ENCODE results near the gene MRGPRG. TPM values are rescaled to one million over a fixed set of nuclear protein-coding genes. Genes with fewer than 3 reads are reported as not detected.

Gene MRGPRG
- total and polyA plus RNA-seq, 2 of the 8 experiments (the other 6 are each of a cell fraction or from before 2014, with no cell fraction given) = not detected

DNA sequence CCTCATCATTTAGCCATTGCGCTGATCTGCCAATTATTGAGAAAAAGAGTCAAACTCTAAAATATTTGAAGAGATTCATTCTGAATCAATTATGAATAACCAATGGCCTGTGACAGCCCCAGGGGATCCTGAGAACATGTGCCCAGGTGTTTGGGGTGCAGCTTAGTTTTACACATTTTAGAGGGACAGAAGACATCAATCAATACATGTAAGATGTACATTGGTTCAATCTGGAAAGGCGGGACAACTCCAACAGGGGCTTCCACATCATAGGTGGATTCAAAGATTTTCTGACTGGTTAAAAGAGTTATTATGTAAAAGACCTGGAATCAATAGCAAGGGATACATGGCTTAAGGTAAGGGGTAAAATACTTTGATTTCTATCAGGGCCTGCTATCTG is 18.5 kb upstream of the MRGPRG start:
- DNase-seq (ENCODE audit: low read depth in 1 of 2, low spot score in 2 of 2) (no peak), FAIRE-seq (no peak)
- no peak overlapping the region for H3K18ac ChIP-seq (ENCODE audit: extremely low read depth, low read length)
- no peak overlapping the region for H3K14ac ChIP-seq (ENCODE audit: insufficient read length)
- H3K23me2 ChIP-seq (ENCODE audit: low read depth, low read length) = no peaks in the 10 kb centered on the region
- POLR2A ChIA-PET (ENCODE audit: partially characterized antibody) = interaction anchor here (1.1 kb wide), 1 partner anchor 30 kb away, joined by 3 read pairs; no protein-coding TSS in a partner anchor
- no peak overlapping the region for H3K9ac ChIP-seq (replicated peaks in 1 of 4; ENCODE audit: extremely low read depth in 1 of 4, low read depth in 3 of 4, low read length in 3 of 4)
- no peak overlapping the region for H2AK5ac ChIP-seq (ENCODE audit: low read depth, low read length)
- peaks cover 0 to 4% (median 3%) of the 10 kb centered on the region in 4 experiments; a peak in 4 of 7 replicates for H3K4me1 ChIP-seq (replicated peaks in 1 of 4; ENCODE audit: control insufficient read depth in 3 of 4, insufficient read depth in 4 of 4, low read length in 3 of 4)
- no peak overlapping the region for H3K56ac ChIP-seq (replicated peaks; ENCODE audit: insufficient read length, low read depth, low read length)
- WGBS, 2 experiments (ENCODE audit: extremely low coverage in 1 of 2, insufficient coverage in 1 of 2, insufficient read length in 1 of 2, insufficient replicate concordance in 2 of 2, low coverage in 1 of 2, low lambda C conversion rate in 2 of 2, missing lambda C conversion rate in 1 of 2) = 90% methylated on average over 2 of the region's 2 CpGs; no CpG with 5 or more reads in 1 of the 2 experiments
- CTCF ChIA-PET (ENCODE audit: partially characterized antibody) = interaction anchor here (1.0 to 1.3 kb wide), 4 partner anchors 29 to 1642 kb away, joined by 3 to 4 read pairs (median 4); no protein-coding TSS in a partner anchor
- H2AFZ ChIP-seq (ENCODE audit: low read length) = no peak overlapping the region
- H4K91ac ChIP-seq (replicated peaks; ENCODE audit: insufficient read length, low read length) = no peak overlapping the region
- no peak overlapping the region for H4K5ac ChIP-seq (ENCODE audit: insufficient read length, low read depth, low read length)
- no peak overlapping the region for H2BK15ac ChIP-seq (ENCODE audit: low read length)
- peaks cover 0 to 1% of the 10 kb centered on the region in 2 experiments; a peak in 1 of 4 replicates for H3K9me3 ChIP-seq (ENCODE audit: insufficient read depth in 2 of 2, low read depth in 1 of 2, low read length in 1 of 2)
- H3K79me2 ChIP-seq (ENCODE audit: control insufficient read depth in 1 of 2, insufficient read depth in 2 of 2, low read length in 2 of 2) = no peaks in the 10 kb centered on the region
- H2BK20ac ChIP-seq (ENCODE audit: low read length) = no peak overlapping the region
- peaks cover 0 to 2% of the 10 kb centered on the region in 2 experiments for H4K20me1 ChIP-seq (replicated peaks in 1 of 2; ENCODE audit: control insufficient read depth in 1 of 2, insufficient read depth in 2 of 2, low read length in 2 of 2)
- no peak overlapping the region for H2BK5ac ChIP-seq (ENCODE audit: low read depth, low read length)
- no peak overlapping the region for H2BK120ac ChIP-seq (replicated peaks; ENCODE audit: low read depth, low read length)
- H3K27me3 ChIP-seq (replicated peaks in 1 of 4; ENCODE audit: control insufficient read depth in 3 of 4, extremely low read depth in 1 of 4, insufficient read depth in 3 of 4, low read length in 3 of 4) = no peaks in the 10 kb centered on the region; a peak in 1 of 7 replicates
- no peak overlapping the region for H3K4ac ChIP-seq (replicated peaks; ENCODE audit: insufficient read length, low read depth, low read length)
- no peaks in the 10 kb centered on the region for H3K36me3 ChIP-seq (ENCODE audit: control insufficient read depth in 2 of 4, insufficient read depth in 4 of 4, low read length in 3 of 4)
- no peak overlapping the region for H3K27ac ChIP-seq (ENCODE audit: low read depth, low read length)
- no peaks in the 10 kb centered on the region for H3K79me1 ChIP-seq (ENCODE audit: low read depth, low read length)
- no peak overlapping the region for H3K4me2 ChIP-seq (ENCODE audit: insufficient read depth in 1 of 2, low read depth in 2 of 2, low read length in 2 of 2)
- no peak overlapping the region for H3K23ac ChIP-seq (ENCODE audit: insufficient read length)
- no peak overlapping the region for H2BK12ac ChIP-seq (ENCODE audit: low read depth, low read length)
- H3K4me3 ChIP-seq (ENCODE audit: extremely low read depth in 1 of 4, insufficient read depth in 2 of 4, low read depth in 3 of 4, low read length in 4 of 4) = no peak overlapping the region
- no peak overlapping the region for H4K8ac ChIP-seq (ENCODE audit: extremely low read depth, insufficient read depth, low read length)
- TF ChIP-seq FOSL1 (IDR thresholded peaks at IDR 0.05; ENCODE audit: insufficient read depth, low read depth, low read length) (no peak), CBX8 (IDR thresholded peaks at IDR 0.05; ENCODE audit: borderline replicate concordance, low read depth, low read length) (no peak), RXRA (IDR thresholded peaks at IDR 0.05; ENCODE audit: insufficient read depth, low read depth, low read length) (no peak), ASH2L (IDR thresholded peaks at IDR 0.05; ENCODE audit: low read length) (no peak), MAX (IDR thresholded peaks at IDR 0.05) (no peak), ATF2 (IDR thresholded peaks at IDR 0.05; ENCODE audit: low read length) (no peak), SRF (IDR thresholded peaks at IDR 0.05; ENCODE audit: low read depth, low read length) (no peak), KDM5A (IDR thresholded peaks at IDR 0.05; ENCODE audit: low read length) (no peak), SP1 (IDR thresholded peaks at IDR 0.05; ENCODE audit: low read depth, low read length) (no peak), RBBP5 (IDR thresholded peaks at IDR 0.05; ENCODE audit: borderline replicate concordance, low read depth, low read length) (no peak), POU5F1 (IDR thresholded peaks at IDR 0.05; ENCODE audit: low read depth, low read length) (no peak), PHF8 (conservative IDR thresholded peaks at IDR 0.05; ENCODE audit: low read depth, low read length) (no peak), TEAD4 (IDR thresholded peaks at IDR 0.05; ENCODE audit: low read depth, low read length) (no peak)
